ENCODE measurements around the gene SLC24A3.

- TF ChIP-seq CTCF (tag by site-specific recombination; IDR thresholded peaks at IDR 0.05): no peak
- TF ChIP-seq ZNF501 (tag by site-specific recombination; IDR thresholded peaks at IDR 0.05): no peak
- no peak for TF ChIP-seq ZNF350 (tag by site-specific recombination; IDR thresholded peaks at IDR 0.05)
- TF ChIP-seq ZNF416 (tag by site-specific recombination; IDR thresholded peaks at IDR 0.05): no peak
- no peak for TF ChIP-seq MZF1 (tag by site-specific recombination; IDR thresholded peaks at IDR 0.05; ENCODE audit: borderline replicate concordance)
- TF ChIP-seq ZNF48 (tag by site-specific recombination; IDR thresholded peaks at IDR 0.05): no peak
- no peak for TF ChIP-seq ELK4 (IDR thresholded peaks at IDR 0.05; ENCODE audit: borderline replicate concordance, low read depth, low read length)
- TF ChIP-seq ZSCAN18 (tag by site-specific recombination; IDR thresholded peaks at IDR 0.05): no peak
- no peak for TF ChIP-seq ZNF639 (tag by site-specific recombination; IDR thresholded peaks at IDR 0.05)
- TF ChIP-seq ZNF174 (tag by site-specific recombination; IDR thresholded peaks at IDR 0.05): no peak
- TF ChIP-seq RBAK (tag by site-specific recombination; IDR thresholded peaks at IDR 0.05): no peak
- TF ChIP-seq ZNF175 (tag by site-specific recombination; IDR thresholded peaks at IDR 0.05): no peak
- no peak for TF ChIP-seq ZNF121 (tag by site-specific recombination; IDR thresholded peaks at IDR 0.05)
- TF ChIP-seq ZNF184 (tag by site-specific recombination; IDR thresholded peaks at IDR 0.05): no peak
These were observed 315.1 kb downstream of the SLC24A3 start for GRCh38 chr20:19527509-19527908.
